ENCODE results near the gene RUFY4.
"Not testable (repeated sequence)": the region's sequence is repeated elsewhere in the genome, so short reads cannot be mapped to it uniquely, and the experiment has no call there.

RUFY4 gene

GRCh38 chr2:218029366-218030360, 39.4 kb upstream of the RUFY4 start:
- Histone ChIP-seq H3K4me3 (no peak overlapping the region), H3K27ac (peak overlapping the region in 2 of 21 experiments; percentile 7 to 50)

- H3K27ac ChIP-seq: no peak overlapping the region
These were observed 38.5 kb upstream of the RUFY4 start for GRCh38 chr2:218030409-218031195.

GRCh38 chr2:218031261-218031660, 37.8 kb upstream of the RUFY4 start:
- H3K27ac ChIP-seq: no peak overlapping the region

More at GRCh38 chr2:218030409-218031195, 38.5 kb upstream of the RUFY4 start:
- H3K4me3 ChIP-seq: no peak overlapping the region

DNA sequence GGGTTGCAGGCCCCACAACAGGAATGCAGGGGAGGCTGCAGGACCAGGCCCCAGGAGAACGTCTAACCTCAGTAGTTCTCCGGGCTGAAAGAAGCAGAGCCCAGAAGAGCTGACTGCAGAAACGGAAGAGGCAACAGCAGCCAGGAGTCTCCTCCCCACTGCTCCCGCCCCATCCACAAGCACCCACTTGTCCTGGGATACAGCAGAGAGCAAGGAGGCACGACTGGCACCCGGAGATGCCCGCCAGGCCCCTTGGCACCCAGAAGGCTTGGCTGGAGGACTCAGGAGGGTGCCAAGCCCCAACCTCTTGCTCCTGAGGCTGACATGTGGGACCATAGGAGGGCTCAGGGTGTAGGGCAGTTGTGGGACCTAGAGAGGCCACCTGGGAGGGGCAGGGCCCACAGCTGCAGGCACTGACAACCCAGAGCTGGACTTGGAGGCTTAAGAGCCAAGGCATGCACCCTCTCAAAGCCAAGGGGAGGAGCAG, 37.2 kb upstream of the RUFY4 start:
- peak overlapping the region in 1 of 21 experiments; percentile 22 for H3K27ac ChIP-seq

More at GRCh38 chr2:218031261-218031660, 37.8 kb upstream of the RUFY4 start:
- H3K4me3 ChIP-seq: no peak overlapping the region

GRCh38 chr2:218032336-218033171, 36.5 kb upstream of the RUFY4 start:
- H3K4me3 ChIP-seq: no peak overlapping the region
- peak overlapping the region in 1 of 21 experiments; percentile 22 for H3K27ac ChIP-seq

More for the DNA sequence above, 37.2 kb upstream of the RUFY4 start:
- H3K4me3 ChIP-seq: no peak overlapping the region

- Histone ChIP-seq H3K4me3 (no peak overlapping the region), H3K27ac (no peak overlapping the region)
These were observed 35.9 kb upstream of the RUFY4 start for GRCh38 chr2:218033208-218033589.

- peak overlapping the region in 3 of 21 experiments; percentile 12 to 66 (median 62) for H3K27ac ChIP-seq
- peak overlapping the region in 1 of 7 experiments; percentile 24 for H3K4me3 ChIP-seq
These were observed 35.2 kb upstream of the RUFY4 start for GRCh38 chr2:218033590-218034496.

GRCh38 chr2:218034497-218035213, 34.4 kb upstream of the RUFY4 start:
- Histone ChIP-seq H3K4me3 (peak overlapping the region in 3 of 7 experiments; percentile 2 to 24 (median 15)), H3K27ac (peak overlapping the region in 3 of 21 experiments; percentile 12 to 66 (median 62))

DNA sequence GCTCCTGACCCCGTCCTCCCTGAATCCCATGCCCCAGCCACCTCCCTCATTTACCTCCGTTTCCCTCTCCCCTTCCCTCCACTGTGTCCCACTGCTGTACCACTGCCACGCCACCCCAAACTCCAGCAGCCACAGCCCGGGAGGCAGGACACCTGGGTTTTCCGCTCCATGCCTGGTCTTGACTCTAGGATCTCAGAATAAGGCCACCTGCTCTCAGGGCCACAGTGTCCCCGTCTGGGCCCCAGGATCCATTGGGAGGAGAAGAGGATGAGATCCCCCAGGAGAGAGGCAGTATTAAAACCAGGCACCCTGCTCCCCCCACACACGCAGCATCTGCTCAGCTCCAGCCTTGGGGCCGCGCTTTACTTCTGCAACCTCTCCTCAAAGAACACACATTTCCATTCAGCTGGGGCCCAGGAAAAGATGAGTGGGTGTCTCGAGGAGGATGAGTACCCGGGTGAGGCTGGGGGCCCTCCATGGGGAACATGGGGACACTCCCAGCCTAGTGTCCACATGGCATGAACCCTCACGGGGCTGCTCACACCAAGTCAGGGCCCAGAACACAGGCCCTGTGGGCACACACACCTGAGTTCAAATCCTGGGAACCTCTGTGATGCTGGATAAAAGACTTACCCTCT, 33.5 kb upstream of the RUFY4 start:
- H3K4me3 ChIP-seq: peak overlapping the region in 1 of 7 experiments; percentile 2
- no peak overlapping the region for H3K27ac ChIP-seq

DNA sequence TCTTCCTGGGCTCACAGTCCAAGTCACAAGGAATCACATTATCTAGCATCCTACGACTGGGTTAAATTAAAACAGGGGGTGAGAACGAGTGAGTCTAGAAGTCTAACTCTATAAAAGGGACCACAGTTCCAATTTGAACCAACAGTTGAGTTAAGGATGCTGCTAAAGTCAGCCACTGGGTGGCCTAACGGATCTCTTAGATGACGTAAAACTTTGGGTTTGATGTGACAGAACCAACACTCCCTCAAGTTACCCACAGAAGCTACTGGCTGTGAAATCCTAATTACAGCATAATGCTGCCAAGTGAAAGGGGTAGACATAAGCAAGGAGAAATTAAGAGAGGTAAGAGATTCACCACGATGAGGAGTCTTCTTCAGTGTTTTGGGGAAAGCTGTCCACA, 32.7 kb upstream of the RUFY4 start:
- no peak overlapping the region for H3K27ac ChIP-seq
- H3K4me3 ChIP-seq: no peak overlapping the region

GRCh38 chr2:218039171-218039570, 29.9 kb upstream of the RUFY4 start:
- Histone ChIP-seq H3K27ac (no peak overlapping the region), H3K4me3 (no peak overlapping the region)

DNA sequence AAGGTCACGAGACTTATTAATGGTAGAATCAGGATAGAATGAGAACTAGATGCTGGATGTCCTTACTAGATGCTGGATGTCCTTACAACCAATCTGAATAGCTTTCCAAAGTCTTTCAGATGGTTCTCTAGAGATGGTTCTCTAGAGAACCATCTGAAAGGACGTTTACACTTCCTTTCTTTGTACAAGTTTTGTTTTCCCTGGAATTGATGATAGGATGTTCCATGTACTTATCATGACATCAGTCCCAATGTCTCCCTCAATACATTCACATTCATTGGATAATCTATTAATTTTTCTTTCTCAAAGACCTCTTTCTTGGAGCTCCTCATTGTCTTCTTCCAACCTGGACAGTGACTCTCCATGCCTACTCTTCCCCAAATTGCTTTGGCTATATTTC, 28.2 kb upstream of the RUFY4 start:
- Histone ChIP-seq H3K27ac (peak overlapping the region in 1 of 21 experiments; percentile 70), H3K4me3 (no peak overlapping the region)

GRCh38 chr2:218041302-218042168, 27.5 kb upstream of the RUFY4 start:
- Histone ChIP-seq H3K4me3 (no peak overlapping the region), H3K27ac (peak overlapping the region in 2 of 21 experiments; percentile 3 to 70)

DNA sequence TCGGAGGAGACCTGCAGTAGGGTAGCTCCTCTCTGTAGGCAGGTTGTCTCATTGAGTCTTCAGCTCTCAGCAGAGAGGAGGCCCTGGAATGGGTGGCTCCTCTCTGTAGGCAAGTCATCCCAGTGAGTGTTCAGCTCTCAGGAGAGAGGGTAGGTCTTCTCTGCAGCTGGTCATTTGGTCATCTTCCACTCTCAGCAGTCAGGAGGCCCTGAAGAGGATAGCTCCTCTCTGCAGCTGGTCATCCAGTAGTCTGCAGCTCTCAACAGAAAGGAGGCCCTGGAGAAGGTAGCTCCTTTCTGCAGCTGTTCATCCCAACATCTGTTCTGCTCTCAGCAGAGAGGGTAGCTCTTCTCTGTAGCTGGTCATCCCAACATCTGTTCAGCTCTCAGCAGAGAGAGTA, 26.0 kb upstream of the RUFY4 start:
- no peak overlapping the region for H3K4me3 ChIP-seq
- H3K27ac ChIP-seq: no peak overlapping the region

DNA sequence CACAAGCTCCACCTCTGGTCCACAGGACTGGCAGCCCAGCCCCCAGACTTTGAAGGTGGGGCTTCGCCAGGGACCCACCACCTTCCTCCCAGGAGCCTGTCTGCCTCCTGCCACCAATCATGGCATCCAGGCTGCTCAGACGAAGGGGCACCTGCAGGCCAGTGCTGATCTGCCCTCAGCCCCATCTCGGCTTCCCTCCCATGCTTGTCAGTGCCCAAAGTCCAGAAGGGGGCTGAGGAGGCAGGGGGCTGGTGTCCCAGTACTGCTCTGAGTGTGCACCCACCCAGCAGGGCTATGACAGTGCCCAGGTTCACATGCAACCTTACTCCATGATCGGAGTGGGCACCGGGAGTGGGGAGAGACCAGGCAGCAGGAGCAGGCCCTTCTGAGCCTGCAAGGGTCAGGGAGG, 25.3 kb upstream of the RUFY4 start:
- H3K4me3 ChIP-seq: no peak overlapping the region
- no peak overlapping the region for H3K27ac ChIP-seq

- not testable (repeated sequence) for H3K4me3 ChIP-seq, H3K27ac ChIP-seq
These were observed 24.5 kb upstream of the RUFY4 start for GRCh38 chr2:218044599-218044998.
